ENCODE measurements around the gene TSPAN4. TPM values are rescaled to one million over a fixed set of nuclear protein-coding genes. Genes with fewer than 3 reads are reported as not detected.

Gene TSPAN4
- total RNA-seq, 2 experiments from 2014 or later: 5.2 to 6.0 TPM

DNA sequence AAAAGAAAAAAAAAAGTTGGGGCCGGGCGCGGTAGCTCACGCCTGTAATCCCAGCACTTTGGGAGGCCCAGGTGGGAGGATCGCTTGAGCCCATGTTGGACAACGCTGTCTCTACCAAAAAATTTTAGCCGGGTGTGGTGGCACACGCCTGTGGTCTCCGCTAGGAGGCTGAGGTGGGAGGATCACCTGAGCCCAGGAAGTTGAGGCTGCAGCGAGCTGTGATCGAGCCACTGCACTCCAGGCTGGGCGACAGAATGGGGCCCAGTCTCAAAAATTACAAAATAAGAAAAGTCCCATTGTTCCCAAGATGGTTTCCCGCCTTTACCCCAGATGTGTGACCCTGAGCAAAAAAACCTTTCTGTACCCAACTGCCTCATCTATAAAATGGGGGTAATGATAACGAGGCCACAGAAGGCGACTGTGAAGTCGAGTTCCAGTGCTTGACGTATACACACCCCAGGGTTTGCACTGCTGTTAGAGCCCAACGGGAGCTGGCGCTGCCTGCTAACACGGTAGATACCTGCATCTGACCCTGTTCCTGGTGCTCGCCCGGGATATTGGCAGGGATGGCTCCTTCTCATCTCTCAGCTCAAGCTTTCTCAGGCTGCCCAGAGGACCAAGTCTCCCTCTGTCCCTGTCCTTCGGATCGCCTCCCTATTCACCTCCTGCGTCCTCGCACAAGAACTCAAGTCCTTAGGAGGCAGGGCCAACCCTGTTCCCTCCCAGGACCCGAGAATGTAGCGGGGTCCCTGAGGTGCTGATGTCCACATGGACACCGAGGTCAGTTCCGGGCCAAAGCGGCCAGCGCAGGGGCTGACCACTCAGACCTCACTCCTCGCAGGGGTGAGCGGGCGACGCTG is 34.0 kb upstream of the TSPAN4 start:
- Mint-ChIP-seq H3K27me3 (no peaks in the 10 kb centered on the region), H3K9me3 (ENCODE audit: low read depth) (no peaks in the 10 kb centered on the region), H3K36me3 (ENCODE audit: low read depth) (peaks cover 32% of the 10 kb centered on the region), H3K4me3 (peak overlapping the region; percentile 94), H3K27ac (peak overlapping the region; percentile 97), H3K4me1 (peaks cover 34% of the 10 kb centered on the region)
- intact Hi-C loops (cut with DNase I, micrococcal nuclease): loop anchor here (1.0 to 2.0 kb wide), 16 partner anchors 10 to 601 kb away; partner anchors contain the start of genes POLR2L (in 2 of the 2), TSPAN4 (in 2 of the 2), AP2A2 (in 1 of the 2) and BET1L (in 1 of the 2)
- ChIA-PET CTCF (interaction anchor here (0.8 to 1.2 kb wide), 3 partner anchors 10 to 31 kb away, joined by 3 read pairs; partner anchors contain the start of gene PNPLA2), POLR2A (interaction anchor here (0.7 to 2.0 kb wide), 3 partner anchors 11 to 33 kb away, joined by 3 to 24 read pairs (median 10); partner anchors contain the start of gene PNPLA2)
- DNase-seq (peak; percentile 64), ATAC-seq (peak; percentile 0)

DNA sequence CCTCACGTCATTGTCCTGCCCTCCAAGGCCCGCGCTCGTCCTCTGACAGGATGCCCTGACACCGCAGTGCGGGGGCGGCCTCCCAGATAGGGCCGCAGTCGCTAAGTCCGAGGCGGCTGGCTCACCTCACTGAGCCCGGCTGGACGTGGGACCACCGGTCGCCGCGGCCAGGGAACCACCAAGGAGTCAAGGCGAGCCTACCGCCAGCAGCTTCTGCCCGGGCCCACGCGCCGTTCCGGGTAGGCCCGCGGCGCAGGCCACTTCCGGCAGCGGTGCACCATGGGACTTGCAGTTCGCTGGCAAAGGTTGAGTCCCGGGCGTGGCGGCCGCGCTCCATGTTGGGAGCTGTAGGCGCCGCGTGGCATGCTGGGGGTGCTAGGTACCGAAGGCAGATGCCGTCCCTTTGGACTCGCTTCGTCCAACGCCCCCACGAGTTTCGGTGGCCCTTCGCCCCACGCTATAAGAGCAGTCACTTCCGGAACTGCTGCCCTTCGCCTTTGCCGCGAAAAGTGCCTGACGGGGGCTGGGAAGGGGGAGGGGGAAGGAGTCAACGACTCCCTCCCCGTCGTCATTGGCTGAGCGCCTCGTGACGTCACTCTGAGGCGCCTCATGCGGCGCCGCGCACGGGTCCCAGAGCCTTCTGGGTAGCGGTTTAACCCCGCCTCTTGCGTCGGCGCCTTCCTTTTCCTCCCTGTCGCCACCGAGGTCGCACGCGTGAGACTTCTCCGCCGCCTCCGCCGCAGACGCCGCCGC is 33.2 kb upstream of the TSPAN4 start, which contains the start of gene RPLP2:
Gene RPLP2 (plus strand): TSS at position 681 of the 753 bp plus-strand sequence. CDS start 268 bp downstream, outside the sequence.
- peak within 1 kb of the TSS; percentile 94 for H3K4me3 Mint-ChIP-seq
- ATAC-seq (peak; percentile 86), DNase-seq (peak; percentile 99)
- peaks cover 30% of the 10 kb centered on the region for H3K4me1 Mint-ChIP-seq
- no peaks in the 10 kb centered on the region for H3K9me3 Mint-ChIP-seq (ENCODE audit: low read depth)
- intact Hi-C loops (cut with DNase I, micrococcal nuclease): loop anchor here (1.0 to 2.0 kb wide), 16 partner anchors 10 to 602 kb away; partner anchors contain the start of genes POLR2L (in 2 of the 2), TSPAN4 (in 2 of the 2), AP2A2 (in 1 of the 2) and BET1L (in 1 of the 2)
- H3K36me3 Mint-ChIP-seq (ENCODE audit: low read depth): peaks cover 35% of the 10 kb centered on the region
- H3K27me3 Mint-ChIP-seq: no peaks in the 10 kb centered on the region
- H3K27ac Mint-ChIP-seq: peak within 1 kb of the TSS; percentile 97
- POLR2A ChIA-PET: interaction anchor here (1.4 to 2.0 kb wide), 2 partner anchors 10 to 13 kb away, joined by 10 to 24 read pairs; partner anchors contain the start of gene PNPLA2
- CTCF ChIA-PET: interaction anchor here (0.8 to 1.2 kb wide), 3 partner anchors 10 to 32 kb away, joined by 3 read pairs; partner anchors contain the start of gene PNPLA2

DNA sequence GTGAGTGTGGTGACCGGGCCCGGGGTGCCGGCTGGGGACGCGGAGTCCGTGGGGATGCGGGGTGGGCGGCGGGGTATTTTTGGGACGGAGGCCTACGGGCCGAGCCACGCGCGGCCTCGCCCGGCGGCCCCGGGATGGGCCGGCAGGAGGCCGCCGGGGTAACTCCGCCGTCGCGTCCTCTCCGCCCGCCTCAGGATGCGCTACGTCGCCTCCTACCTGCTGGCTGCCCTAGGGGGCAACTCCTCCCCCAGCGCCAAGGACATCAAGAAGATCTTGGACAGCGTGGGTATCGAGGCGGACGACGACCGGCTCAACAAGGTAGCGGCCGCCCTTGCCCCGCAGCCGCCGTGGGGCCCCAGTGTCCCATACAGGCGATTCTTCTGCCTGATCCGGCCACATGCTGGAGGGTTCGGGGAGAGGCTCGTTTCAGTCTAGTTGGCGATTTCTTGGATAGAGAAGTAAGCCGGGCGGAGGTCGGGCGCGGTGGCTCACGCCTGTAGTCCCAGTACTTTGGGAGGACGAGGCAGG is 32.5 kb upstream of the TSPAN4 start:
- Mint-ChIP-seq H3K4me1 (peaks cover 30% of the 10 kb centered on the region), H3K9me3 (ENCODE audit: low read depth) (no peaks in the 10 kb centered on the region), H3K27me3 (no peaks in the 10 kb centered on the region), H3K36me3 (ENCODE audit: low read depth) (peaks cover 35% of the 10 kb centered on the region), H3K27ac (peak overlapping the region; percentile 97), H3K4me3 (peak overlapping the region; percentile 94)
- ATAC-seq: no peak
- DNase-seq: no peak
- POLR2A ChIA-PET: interaction anchor here (1.4 to 2.0 kb wide), 2 partner anchors 9 to 13 kb away, joined by 10 to 24 read pairs; partner anchors contain the start of gene PNPLA2
- intact Hi-C loops (cut with DNase I, micrococcal nuclease): no loop called here
- CTCF ChIA-PET: interaction anchor here (1.2 kb wide), 1 partner anchor 9 kb away, joined by 3 read pairs; the partner anchor contains the start of gene PNPLA2

DNA sequence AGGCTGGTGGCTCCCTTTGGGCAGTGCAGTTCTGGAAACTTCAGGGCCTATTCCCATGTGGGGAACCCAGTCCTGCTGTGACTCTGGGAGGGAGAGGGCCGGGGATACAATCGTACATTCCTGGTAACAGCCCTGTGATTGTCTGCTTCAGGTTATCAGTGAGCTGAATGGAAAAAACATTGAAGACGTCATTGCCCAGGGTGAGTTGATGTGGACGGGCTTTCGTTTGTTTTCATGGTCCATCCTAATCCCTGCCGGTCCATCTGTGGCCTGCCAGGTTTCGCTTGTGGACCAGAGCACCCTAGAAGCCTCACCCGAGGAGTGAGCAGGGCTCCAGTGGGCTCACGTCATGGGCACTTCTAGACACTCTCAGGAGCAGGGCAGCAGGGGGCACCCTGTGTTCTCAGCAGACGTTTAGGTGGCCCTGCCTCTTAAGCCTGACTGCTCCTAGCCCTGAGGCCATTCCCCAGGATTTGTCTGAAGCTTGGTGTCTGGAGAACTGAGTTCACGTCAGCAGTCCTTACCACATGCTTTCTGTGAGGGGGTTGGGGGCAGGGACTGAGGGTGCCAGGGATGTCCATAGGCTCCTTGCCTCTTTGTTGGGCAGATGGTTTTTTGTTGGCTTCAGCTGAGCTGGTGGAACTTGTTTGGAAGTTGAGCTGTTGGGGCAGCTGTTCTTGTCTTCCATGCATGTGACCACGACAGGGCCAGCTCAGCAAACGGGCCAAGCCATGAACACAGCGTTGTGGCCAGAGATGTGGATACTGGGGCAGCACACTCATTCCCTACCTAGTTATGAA is 31.0 kb upstream of the TSPAN4 start:
- CTCF ChIA-PET: interaction anchor here (0.6 kb wide), 1 partner anchor 114 kb away, joined by 4 read pairs; the partner anchor contains the start of gene AP2A2
- ATAC-seq: no peak

DNA sequence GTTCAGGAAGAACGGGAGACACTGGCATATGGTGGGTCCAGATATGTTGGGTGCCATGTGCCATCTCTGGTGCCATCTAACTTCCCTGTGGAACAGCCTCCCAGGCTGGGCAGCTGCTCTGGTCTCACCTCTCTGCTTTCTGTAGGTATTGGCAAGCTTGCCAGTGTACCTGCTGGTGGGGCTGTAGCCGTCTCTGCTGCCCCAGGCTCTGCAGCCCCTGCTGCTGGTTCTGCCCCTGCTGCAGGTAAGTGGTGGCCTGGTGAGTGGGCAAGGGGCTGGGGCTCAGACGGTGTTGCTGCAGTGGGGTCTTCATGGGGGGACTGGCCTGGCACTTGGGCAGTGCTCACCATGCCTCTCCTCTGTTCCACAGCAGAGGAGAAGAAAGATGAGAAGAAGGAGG is 30.3 kb upstream of the TSPAN4 start:
- POLR2A ChIA-PET: interaction anchor here (0.8 kb wide), 1 partner anchor 16 kb away, joined by 3 read pairs; no protein-coding TSS in a partner anchor
- ATAC-seq (no peak), DNase-seq (no peak)
- Mint-ChIP-seq H3K4me1 (peaks cover 28% of the 10 kb centered on the region), H3K4me3 (peak overlapping the region; percentile 94), H3K27me3 (no peaks in the 10 kb centered on the region), H3K9me3 (ENCODE audit: low read depth) (no peaks in the 10 kb centered on the region), H3K36me3 (ENCODE audit: low read depth) (peaks cover 35% of the 10 kb centered on the region), H3K27ac (peak overlapping the region; percentile 88)
- CTCF ChIA-PET: interaction anchor here (0.6 kb wide), 1 partner anchor 113 kb away, joined by 4 read pairs; the partner anchor contains the start of gene AP2A2
- intact Hi-C loops (cut with DNase I, micrococcal nuclease): no loop called here

More for the DNA sequence above, 31.0 kb upstream of the TSPAN4 start:
- Mint-ChIP-seq H3K4me1 (peaks cover 30% of the 10 kb centered on the region), H3K4me3 (peak overlapping the region; percentile 94), H3K36me3 (ENCODE audit: low read depth) (peaks cover 35% of the 10 kb centered on the region), H3K27ac (peak overlapping the region; percentile 88), H3K27me3 (no peaks in the 10 kb centered on the region), H3K9me3 (ENCODE audit: low read depth) (no peaks in the 10 kb centered on the region)
- intact Hi-C loops (cut with DNase I, micrococcal nuclease): no loop called here
- DNase-seq: no peak
- POLR2A ChIA-PET: interaction anchor here (0.9 kb wide), 1 partner anchor 8 kb away, joined by 5 read pairs; no protein-coding TSS in a partner anchor

DNA sequence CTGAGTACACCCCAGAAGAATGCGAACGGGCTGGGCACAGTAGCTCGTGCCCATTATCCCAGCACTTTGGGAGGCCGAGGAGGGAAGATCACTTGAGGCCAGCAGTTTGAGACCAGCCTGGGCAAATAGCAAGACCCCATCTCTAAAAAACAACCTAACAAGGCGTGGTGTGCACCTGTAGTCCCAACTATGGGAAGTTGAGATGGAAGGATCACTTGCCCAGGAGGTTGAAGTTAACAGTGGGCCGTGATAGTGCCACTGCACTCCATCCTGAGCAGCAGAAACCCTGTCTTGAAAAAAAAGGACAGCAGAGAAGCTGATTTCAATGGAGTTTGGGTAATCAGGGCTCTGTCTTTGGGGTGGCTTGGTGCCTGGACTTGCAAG is 29.6 kb upstream of the TSPAN4 start:
- peak overlapping the region; percentile 19 for H3K27ac Mint-ChIP-seq
- DNase-seq (no peak), ATAC-seq (no peak)
- ChIA-PET CTCF (interaction anchor here (0.7 kb wide), 1 partner anchor 28 kb away, joined by 3 read pairs; no protein-coding TSS in a partner anchor), POLR2A (interaction anchor here (0.8 kb wide), 1 partner anchor 17 kb away, joined by 3 read pairs; no protein-coding TSS in a partner anchor)
- H3K9me3 Mint-ChIP-seq (ENCODE audit: low read depth): no peaks in the 10 kb centered on the region
- H3K4me3 Mint-ChIP-seq: peak overlapping the region; percentile 94
- intact Hi-C loops (cut with DNase I, micrococcal nuclease): no loop called here
- peaks cover 33% of the 10 kb centered on the region for H3K36me3 Mint-ChIP-seq (ENCODE audit: low read depth)
- H3K27me3 Mint-ChIP-seq: no peaks in the 10 kb centered on the region
- peaks cover 24% of the 10 kb centered on the region for H3K4me1 Mint-ChIP-seq

DNA sequence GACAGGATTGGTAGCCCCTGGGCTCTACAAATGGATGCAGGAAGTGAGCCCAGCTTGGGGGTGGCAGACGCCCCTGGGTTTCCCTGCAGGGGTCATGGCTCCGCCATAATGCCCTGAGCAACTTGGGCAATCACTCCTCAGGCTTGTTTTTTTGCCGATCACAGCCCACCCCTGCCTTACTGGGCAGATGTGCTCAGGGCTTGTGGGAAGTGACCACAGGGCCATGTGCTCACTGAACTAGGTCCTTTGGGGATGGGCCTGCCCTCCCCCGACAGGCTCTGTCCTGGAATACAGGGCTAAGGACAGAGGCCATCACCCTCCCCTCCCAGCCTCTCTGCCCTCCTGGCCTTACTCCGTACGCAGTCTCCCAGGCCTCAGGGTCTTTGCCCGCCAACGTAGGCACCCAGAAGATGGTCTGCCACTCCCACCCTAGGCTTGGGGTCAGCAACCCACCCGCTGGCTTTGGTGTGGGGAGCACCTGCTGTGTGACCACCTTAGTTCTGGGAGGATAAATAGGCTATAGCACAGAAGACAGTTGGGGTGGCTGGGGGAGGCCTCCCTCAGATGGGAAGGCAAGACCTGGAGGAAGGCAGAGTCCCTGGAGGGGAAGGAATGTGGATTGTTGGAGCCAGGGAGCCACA is 29.1 kb upstream of the TSPAN4 start:
- H3K27me3 Mint-ChIP-seq: no peaks in the 10 kb centered on the region
- DNase-seq (no peak), ATAC-seq (no peak)
- POLR2A ChIA-PET: no interaction called here
- peaks cover 33% of the 10 kb centered on the region for H3K36me3 Mint-ChIP-seq (ENCODE audit: low read depth)
- no peak overlapping the region for H3K4me3 Mint-ChIP-seq
- no peaks in the 10 kb centered on the region for H3K9me3 Mint-ChIP-seq (ENCODE audit: low read depth)
- H3K4me1 Mint-ChIP-seq: peaks cover 21% of the 10 kb centered on the region
- H3K27ac Mint-ChIP-seq: peak overlapping the region; percentile 27
- CTCF ChIA-PET: interaction anchor here (0.7 kb wide), 1 partner anchor 28 kb away, joined by 3 read pairs; no protein-coding TSS in a partner anchor
- intact Hi-C loops (cut with DNase I, micrococcal nuclease): no loop called here

DNA sequence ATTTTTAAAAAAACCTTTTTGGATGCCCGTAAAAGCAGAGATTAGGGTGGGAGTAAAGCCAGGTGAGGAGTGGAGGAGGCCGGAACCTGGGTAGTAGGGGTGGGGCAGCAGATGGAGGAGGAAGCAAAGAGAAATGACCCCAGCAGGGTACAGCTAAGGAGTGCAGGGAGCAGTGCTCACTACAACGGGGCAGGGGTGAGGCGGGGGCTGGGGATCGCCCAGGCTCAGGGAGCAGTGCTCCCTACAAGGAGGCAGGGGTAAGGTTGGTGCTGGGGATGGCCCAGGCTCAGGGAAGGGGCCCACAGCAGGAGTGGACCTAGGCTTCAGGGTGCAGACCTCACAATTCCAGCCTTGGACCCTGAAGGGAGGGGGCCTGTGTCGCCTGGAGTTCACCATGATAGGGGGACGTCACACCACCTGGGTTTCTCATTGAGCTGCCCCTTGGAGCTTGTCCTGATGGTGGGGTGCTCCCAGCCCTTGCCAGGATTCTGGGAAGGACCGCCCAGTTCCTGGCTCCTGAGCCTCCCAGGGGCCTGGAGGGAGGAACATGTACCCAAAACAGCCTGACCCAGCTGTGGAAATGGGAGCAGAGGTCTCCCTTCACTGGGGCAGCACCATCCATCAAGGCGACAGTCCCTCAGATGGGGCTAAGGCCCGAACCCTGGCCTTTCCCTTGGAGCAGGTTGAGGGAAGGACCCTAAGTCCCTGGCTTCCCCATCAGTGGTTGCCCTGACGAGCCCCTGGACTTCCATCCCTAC is 26.8 kb upstream of the TSPAN4 start:
- intact Hi-C loops (cut with DNase I, micrococcal nuclease): no loop called here
- Mint-ChIP-seq H3K9me3 (ENCODE audit: low read depth) (no peaks in the 10 kb centered on the region), H3K27ac (no peak overlapping the region), H3K4me1 (peaks cover 25% of the 10 kb centered on the region), H3K27me3 (no peaks in the 10 kb centered on the region), H3K36me3 (ENCODE audit: low read depth) (peaks cover 25% of the 10 kb centered on the region), H3K4me3 (no peak overlapping the region)
- ATAC-seq: no peak
- DNase-seq: no peak
- ChIA-PET CTCF (no interaction called here), POLR2A (no interaction called here)

DNA sequence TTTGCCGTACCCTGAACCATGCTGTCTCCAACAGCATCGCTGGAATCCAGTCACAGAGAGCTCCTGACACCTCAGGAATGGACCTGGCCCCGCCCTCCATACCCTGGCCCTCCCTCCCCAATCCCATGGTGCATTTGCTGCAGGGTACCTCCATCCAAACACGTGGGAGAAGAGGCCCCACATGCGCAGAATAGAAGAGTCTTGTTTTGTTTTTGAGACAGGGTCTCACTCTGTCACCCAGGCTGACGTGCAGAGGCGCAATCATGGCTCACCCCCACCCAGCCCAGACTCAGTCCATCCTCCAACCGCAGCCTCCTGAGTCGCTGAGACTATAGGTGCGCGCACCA is 26.2 kb upstream of the TSPAN4 start:
- no peaks in the 10 kb centered on the region for H3K9me3 Mint-ChIP-seq (ENCODE audit: low read depth)
- peaks cover 20% of the 10 kb centered on the region for H3K36me3 Mint-ChIP-seq (ENCODE audit: low read depth)
- H3K27ac Mint-ChIP-seq: no peak overlapping the region
- peaks cover 23% of the 10 kb centered on the region for H3K4me1 Mint-ChIP-seq
- POLR2A ChIA-PET: no interaction called here
- ATAC-seq (no peak), DNase-seq (no peak)
- H3K4me3 Mint-ChIP-seq: no peak overlapping the region
- CTCF ChIA-PET: no interaction called here
- H3K27me3 Mint-ChIP-seq: no peaks in the 10 kb centered on the region
- intact Hi-C loops (cut with DNase I, micrococcal nuclease): no loop called here
